Stomach (tissue), 9 donors: ENCODE data around the gene VASH1. TPM values are rescaled to one million over a fixed set of nuclear protein-coding genes. Genes with fewer than 3 reads are reported as not detected.

ENCODE experiments used
- DNase-seq, 2 donors: peaks; one replicate each; pipeline versions ENCODE4 v3.0.0 to v3.0.0-alpha.2; 2013 to 2019
- H3K27ac ChIP-seq, 5 donors: fragments of 200-600 bp in 4 of 5; sonication (generic) in 4 of 5; one replicate each; pipeline ENCODE4 v1.5.1; 2013 to 2019; ENCODE audit warnings: mild to moderate bottlenecking in 1 of 5, moderate library complexity in 1 of 5
- H3K27me3 ChIP-seq, 3 donors: fragments of 200-600 bp; sonication (generic); one replicate each; pipeline ENCODE4 v1.5.1; 2017 to 2019; ENCODE audit warnings: mixed run types in 1 of 3
- H3K36me3 ChIP-seq, 4 donors: fragments of 200-600 bp; sonication (generic); 1 replicate in 3 of 4; 2 replicates in 1 of 4; pipeline ENCODE4 v1.5.1; 2016 to 2019
- H3K4me1 ChIP-seq, 4 donors: fragments of 200-600 bp; sonication (generic); one replicate each; pipeline ENCODE4 v1.5.1; 2016 to 2019
- H3K4me3 ChIP-seq, 4 donors: fragments of 200-600 bp; sonication (generic) in 3 of 4; one replicate each; pipeline ENCODE4 v1.5.1; 2016 to 2019; ENCODE audit warnings: mild to moderate bottlenecking in 1 of 4
- H3K9me3 ChIP-seq, 4 donors: fragments of 200-600 bp; sonication (generic); one replicate each; pipeline ENCODE4 v1.5.1; 2016 to 2019
- CTCF ChIP-seq, 7 experiments: fragments of 450-650 bp in 4 of 7; fragments of 200-600 bp in 3 of 7; sonication (generic) in 3 of 7; IDR thresholded peaks; one replicate each; pipeline ENCODE4 v1.5.1; 2016 to 2019; ENCODE audit warnings: antibody characterized with exemption in 7 of 7, control low read depth in 2 of 7, mild to moderate bottlenecking in 1 of 7
- EP300 ChIP-seq: sonication (generic); formaldehyde crosslinking; IDR thresholded peaks from one replicate; pipeline ENCODE4 v1.6.1; 2017; ENCODE audit warnings: antibody characterized with exemption
- POLR2A ChIP-seq, 4 donors: fragments of 450-650 bp; IDR thresholded peaks; one replicate each; pipeline ENCODE4 v1.6.1; 2016; ENCODE audit warnings: antibody characterized with exemption in 4 of 4, control low read depth in 2 of 4, mild to moderate bottlenecking in 1 of 4, moderate library complexity in 1 of 4
- POLR2AphosphoS5 ChIP-seq, 3 donors: sonication (generic); formaldehyde crosslinking; IDR thresholded peaks; one replicate each; pipeline ENCODE4 v1.6.1; 2016; ENCODE audit warnings: antibody characterized with exemption in 3 of 3
- WGBS, 5 donors: extraction: QIAGEN DNeasy Blood & Tissue Kit in 3 of 5; methylation state at CpG; one replicate each; pipeline versions ENCODE4 v1.1.5 to v1.1.7; 2013 to 2018; 5-methylcytosine and 5-hydroxymethylcytosine counted together
- intact Hi-C: fragments of 100-400 bp; cut with DNase I; formaldehyde crosslinking; loops from one replicate; pipeline ENCODE4 v1.15.1; 2023; ENCODE audit warnings: low total_unique reads
- polyA plus RNA-seq, 3 donors: library from polyadenylated mRNA; stranded (reverse); fragments of 200-250 nt; gene quantifications; one replicate each; pipeline ENCODE4 v1.2.3, GENCODE V29; 2013
- total RNA-seq, 5 donors: library from RNA; depleted of rRNA; stranded (reverse); fragments of >200 nt; gene quantifications; one replicate each; pipeline versions ENCODE4 v1.1.0 to v1.2.3, GENCODE V29; 2014 to 2016
- donor health status: healthy with polysubstance abuse.
- donor health status: Bipolar disorder and iron deficiency.
- donor health status: healthy.

Gene VASH1
- total and polyA plus RNA-seq, 8 donors = 2.7 to 15.4 (median 9.7) TPM

GRCh38 chr14:76756371-76756750 lies 4.9 kb upstream of the VASH1 start:
- intact Hi-C loops = no loop called here
- Histone ChIP-seq H3K4me3 (no peak overlapping the region), H3K27ac (no peak overlapping the region), H3K27me3 (peaks cover 0 to 12% (median 11%) of the 10 kb centered on the region in 3 donors), H3K4me1 (peaks cover 7 to 12% (median 7%) of the 10 kb centered on the region in 4 donors), H3K9me3 (no peaks in the 10 kb centered on the region), H3K36me3 (no peaks in the 10 kb centered on the region)
- DNase-seq = peak in 1 of 2 donors; percentile 0
- TF ChIP-seq POLR2AphosphoS5 (IDR thresholded peaks at IDR 0.05) (no peak), CTCF (IDR thresholded peaks at IDR 0.05) (no peak), EP300 (no peak), POLR2A (IDR thresholded peaks at IDR 0.05) (no peak)
- WGBS, 5 donors = 79 to 88% (median 82%) methylated on average over 6 of the region's 6 CpGs

GRCh38 chr14:76759589-76759988 lies 1.7 kb upstream of the VASH1 start:
- Histone ChIP-seq H3K27ac (no peak overlapping the region), H3K27me3 (peaks cover 0 to 31% (median 23%) of the 10 kb centered on the region in 3 donors), H3K4me3 (no peak overlapping the region), H3K4me1 (peaks cover 14 to 36% (median 24%) of the 10 kb centered on the region in 4 donors), H3K36me3 (no peaks in the 10 kb centered on the region), H3K9me3 (no peaks in the 10 kb centered on the region)
- intact Hi-C loops = no loop called here
- WGBS, 5 donors = 71 to 81% (median 77%) methylated on average over 4 of the region's 4 CpGs
- TF ChIP-seq EP300 (no peak), CTCF (IDR thresholded peaks at IDR 0.05) (no peak), POLR2AphosphoS5 (IDR thresholded peaks at IDR 0.05) (no peak), POLR2A (IDR thresholded peaks at IDR 0.05) (no peak)
- peak in 1 of 2 donors; percentile 10 for DNase-seq

DNA sequence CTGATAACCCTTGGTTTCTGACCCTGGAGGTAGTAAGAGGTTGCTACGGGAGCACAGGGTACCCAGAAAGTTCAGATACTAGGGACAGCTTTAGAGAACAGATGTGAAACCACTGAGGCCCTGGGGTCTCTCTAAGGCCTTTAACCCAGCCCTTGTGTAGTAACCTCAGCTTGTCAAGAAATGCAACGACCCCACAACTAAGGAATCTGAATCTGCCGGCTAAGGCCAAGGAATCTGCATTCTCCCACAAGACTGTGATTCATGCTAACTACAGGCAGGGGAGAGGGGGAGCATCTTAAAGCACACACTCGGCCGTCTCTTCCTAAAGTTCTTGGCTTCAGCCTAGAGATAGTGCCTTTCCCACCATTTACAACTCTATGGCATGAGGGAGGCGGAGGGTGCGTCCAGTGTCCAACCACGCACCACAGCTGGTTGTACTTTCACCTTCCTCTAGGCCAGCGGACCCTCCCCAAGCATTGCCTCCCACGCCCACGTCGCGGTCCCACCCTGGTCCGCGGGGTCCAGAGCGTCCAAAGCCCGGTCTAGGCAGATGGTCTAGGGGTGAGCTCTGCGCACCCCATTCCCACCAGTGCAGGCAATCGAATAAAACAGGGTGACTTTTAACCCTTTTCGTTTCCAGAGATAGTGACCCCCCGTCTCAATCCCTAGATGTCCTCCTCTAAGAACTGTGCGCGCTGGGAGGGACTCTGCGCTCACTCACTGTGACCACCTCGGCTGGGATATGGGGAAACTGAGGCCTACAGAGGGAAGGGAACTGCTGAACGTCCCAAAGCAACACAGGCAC lies 735 bp upstream of the VASH1 start:
- Histone ChIP-seq H3K36me3 (no peaks in the 10 kb centered on the region), H3K9me3 (no peaks in the 10 kb centered on the region), H3K4me1 (peaks cover 14 to 44% (median 24%) of the 10 kb centered on the region in 4 donors), H3K27ac (peak overlapping the region in 3 of 5 donors; percentile 71 to 88 (median 76)), H3K4me3 (peak overlapping the region; percentile 67 to 93 (median 80)), H3K27me3 (peaks cover 0 to 31% (median 23%) of the 10 kb centered on the region in 3 donors)
- 46 to 57% (median 51%) methylated on average over 19 to 26 of the region's 26 CpGs for WGBS, 5 donors
- no peak for TF ChIP-seq CTCF (IDR thresholded peaks at IDR 0.05)
- intact Hi-C loops = no loop called here
- DNase-seq = peak in 1 of 2 donors; percentile 9

DNA sequence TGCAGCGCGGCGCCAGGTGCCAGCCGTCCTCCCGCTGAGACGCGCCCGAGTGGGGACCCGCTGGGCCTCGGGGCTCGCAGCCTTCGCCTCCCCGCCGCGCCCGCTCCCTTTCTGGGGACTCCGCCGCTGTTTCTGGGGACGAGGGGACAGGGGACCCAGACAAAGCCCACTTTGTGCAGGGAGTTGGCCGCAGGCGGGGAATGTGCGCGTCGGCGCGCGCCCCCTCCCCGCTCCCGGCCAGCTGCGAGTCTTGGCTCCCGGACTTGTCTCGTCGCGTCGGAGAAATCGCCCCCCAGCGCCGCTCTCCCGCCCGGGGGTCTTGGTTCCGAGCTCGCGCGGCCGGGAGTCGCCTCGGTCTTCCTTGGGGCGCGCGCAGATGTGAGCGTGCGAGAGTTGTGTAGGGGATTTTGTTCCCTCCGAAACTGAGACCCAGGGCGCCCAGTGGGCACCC lies 717 bp downstream of the VASH1 start:
- H3K27ac ChIP-seq = peak overlapping the region; percentile 54 to 88 (median 71)
- no peaks in the 10 kb centered on the region for H3K9me3 ChIP-seq
- peaks cover 0 to 31% (median 23%) of the 10 kb centered on the region in 3 donors for H3K27me3 ChIP-seq
- TF ChIP-seq CTCF (IDR thresholded peaks at IDR 0.05) (no peak), POLR2AphosphoS5 (IDR thresholded peaks at IDR 0.05) (no peak), EP300 (no peak), POLR2A (IDR thresholded peaks at IDR 0.05) (no peak)
- intact Hi-C loops = no loop called here
- DNase-seq = peak in 1 of 2 donors; percentile 53
- H3K36me3 ChIP-seq = no peaks in the 10 kb centered on the region
- WGBS, 5 donors = 0 to 2% (median 1%) methylated on average over 18 to 54 of the region's 54 CpGs
- peak overlapping the region; percentile 67 to 93 (median 80) for H3K4me3 ChIP-seq
- H3K4me1 ChIP-seq = peaks cover 14 to 44% (median 24%) of the 10 kb centered on the region in 4 donors
